Umbilical cord (tissue), 1 donor: ENCODE measurements around the gene VGLL2. TPM values are rescaled to one million over a fixed set of nuclear protein-coding genes. Genes with fewer than 3 reads are reported as not detected.

Experiments used
- total RNA-seq: library from RNA; depleted of rRNA; stranded (reverse); fragments of >200 nt; gene quantifications from one replicate; pipeline ENCODE4 v1.2.3, GENCODE V29; 2014; ENCODE audit warnings: low replicate concordance; ENCODE audit not compliant: insufficient read depth

Gene VGLL2
- total RNA-seq, 1 donor from 2014 or later = not detected

Other genes starting within 250 kb of the VGLL2 start
- 12.0 TPM for gene ROS1, start 160.4 kb downstream of the VGLL2 start, total RNA-seq
- 28.2 TPM for gene DCBLD1, start 217.1 kb downstream of the VGLL2 start, total RNA-seq